HEK293 (cell line): Measurements from ENCODE around the gene STK16.

ENCODE experiments used
- BCL11B ChIP-seq: fragments of 450-650 bp; formaldehyde crosslinking; IDR thresholded peaks from 2 replicates; pipeline ENCODE4 v1.5.1; 2016; ENCODE audit warnings: low read depth, missing biosample characterization, missing genetic modification characterization
- CTCF ChIP-seq: fragments of 450-650 bp; formaldehyde crosslinking; IDR thresholded peaks from 2 replicates; pipeline ENCODE4 v1.5.1; 2016; ENCODE audit warnings: missing biosample characterization, missing genetic modification characterization
- ELK4 ChIP-seq: IDR thresholded peaks from 2 replicates; pipeline ENCODE4 v1.6.1; 2011; ENCODE audit warnings: mild to moderate bottlenecking, low read depth, low read length, borderline replicate concordance
- FEZF1 ChIP-seq: fragments of 450-650 bp; formaldehyde crosslinking; IDR thresholded peaks from 2 replicates; pipeline ENCODE4 v1.5.1; 2016; ENCODE audit warnings: missing biosample characterization, missing genetic modification characterization
- MZF1 ChIP-seq: fragments of 450-650 bp; formaldehyde crosslinking; IDR thresholded peaks from 2 replicates; pipeline ENCODE4 v1.5.1; 2017; ENCODE audit warnings: missing biosample characterization, missing genetic modification characterization, borderline replicate concordance

- TF ChIP-seq CTCF (tag by site-specific recombination): no peak
- no peak for TF ChIP-seq ELK4
- TF ChIP-seq BCL11B (tag by site-specific recombination): no peak
- no peak for TF ChIP-seq FEZF1 (tag by site-specific recombination)
- TF ChIP-seq MZF1 (tag by site-specific recombination): no peak
Observed at GRCh38 chr2:219210886-219211362, 34.4 kb upstream of the STK16 start.
